Tracheal epithelial cell (primary cell): Measurements from ENCODE around the gene BLZF1. TPM values are rescaled to one million over a fixed set of nuclear protein-coding genes. Genes with fewer than 3 reads are reported as not detected.

Experiments used
- total RNA-seq: library from RNA; depleted of rRNA; stranded (reverse); fragments of >200 nt; gene quantifications from 2 replicates; pipeline ENCODE4 v1.2.1, GENCODE V29; 2014

Gene BLZF1, protein sequence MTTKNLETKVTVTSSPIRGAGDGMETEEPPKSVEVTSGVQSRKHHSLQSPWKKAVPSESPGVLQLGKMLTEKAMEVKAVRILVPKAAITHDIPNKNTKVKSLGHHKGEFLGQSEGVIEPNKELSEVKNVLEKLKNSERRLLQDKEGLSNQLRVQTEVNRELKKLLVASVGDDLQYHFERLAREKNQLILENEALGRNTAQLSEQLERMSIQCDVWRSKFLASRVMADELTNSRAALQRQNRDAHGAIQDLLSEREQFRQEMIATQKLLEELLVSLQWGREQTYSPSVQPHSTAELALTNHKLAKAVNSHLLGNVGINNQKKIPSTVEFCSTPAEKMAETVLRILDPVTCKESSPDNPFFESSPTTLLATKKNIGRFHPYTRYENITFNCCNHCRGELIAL
- 26.6 and 35.4 TPM in 2 replicates for total RNA-seq

DNA sequence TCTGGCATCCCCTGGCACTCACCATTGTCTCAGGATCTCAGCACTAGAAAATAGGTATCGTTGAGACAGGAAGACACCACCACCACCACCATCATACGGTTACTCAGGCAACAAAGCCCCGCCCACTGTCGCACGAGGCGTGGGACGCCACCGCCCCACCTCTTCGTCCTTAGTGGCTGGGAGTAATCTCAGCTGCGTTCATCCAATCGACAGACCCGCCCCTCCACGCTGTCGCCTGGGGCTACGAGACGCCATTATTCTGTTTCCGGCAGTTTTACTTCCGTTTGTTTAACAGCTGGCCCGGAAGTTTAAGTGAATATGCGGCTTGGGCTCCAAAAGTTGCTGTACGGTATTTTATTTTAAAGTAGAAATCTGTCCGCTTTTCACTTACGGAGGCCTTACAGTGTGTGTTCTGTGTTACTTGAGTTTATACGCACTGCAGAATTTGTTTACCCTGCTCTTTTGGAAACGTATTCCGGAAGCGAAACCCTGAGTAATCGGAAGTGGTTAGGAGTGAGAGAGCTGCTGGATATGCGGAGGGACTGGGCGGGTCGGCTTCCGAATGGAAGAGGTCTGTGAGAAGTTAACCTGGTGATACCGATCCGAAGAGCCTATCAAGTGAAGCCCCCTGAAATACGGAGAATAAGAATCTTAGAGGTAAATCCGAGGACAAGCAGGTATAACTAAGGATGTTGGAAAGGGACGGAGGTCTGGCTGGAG, at the start of gene BLZF1, which contains the start of gene NME7:
Gene BLZF1, plus strand, starts transcription at position 510 of the 720 bp plus-strand sequence. CDS start 1,328 bp downstream, outside the sequence.
Gene NME7, minus strand, starts transcription at position 112 of the 720 bp plus-strand sequence. Its CDS starts 87 bp downstream, at position 25.

DNA sequence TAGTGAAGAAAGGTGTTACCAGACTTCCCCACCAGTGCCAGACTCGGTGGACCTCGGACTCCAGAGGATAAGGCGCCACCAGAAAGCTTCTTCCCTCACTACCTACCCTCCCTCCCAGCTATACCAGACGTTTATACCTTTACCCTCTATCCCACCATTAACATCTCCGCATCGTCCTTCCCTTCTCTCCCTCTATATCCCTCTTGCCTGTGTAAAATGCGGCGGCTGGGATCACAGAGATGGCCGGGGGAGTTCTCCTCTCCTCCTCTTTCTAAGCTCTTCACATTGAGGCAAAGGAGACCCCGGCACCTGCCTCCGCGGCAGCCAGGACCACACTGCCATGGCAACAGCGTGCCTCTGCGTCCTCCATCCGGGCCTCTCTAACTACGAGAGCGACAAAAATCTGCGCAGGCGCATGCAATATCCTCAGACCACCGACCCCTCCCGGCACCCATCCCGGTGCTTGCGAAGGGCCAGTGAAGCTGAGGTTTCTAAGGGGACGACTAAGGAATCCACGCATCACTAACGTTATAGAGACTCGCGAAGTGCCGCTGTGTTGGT, 59.2 kb downstream of the BLZF1 start, which contains the start of gene CCDC181:
Gene CCDC181, minus strand, starts transcription at position 394 of the 561 bp plus-strand sequence. CDS start 2,547 bp downstream, outside the sequence.

Other genes starting within 250 kb of the BLZF1 start
- gene NME7, start 398 bp upstream of the BLZF1 start, total RNA-seq: 8.3 and 30.4 TPM in 2 replicates
- gene CCDC181, start 59.3 kb downstream of the BLZF1 start, total RNA-seq: 0.21 and 0.24 TPM in 2 replicates
- gene SLC19A2, start 117.7 kb downstream of the BLZF1 start, total RNA-seq: 17.5 and 18.6 TPM in 2 replicates
- not detected in 2 replicates for gene F5, start 218.3 kb downstream of the BLZF1 start, total RNA-seq